GM13977 (cell line): ENCODE results near the gene LRP1B.
"Not testable (repeated sequence)": the region's sequence is repeated elsewhere in the genome, so short reads cannot be mapped to it uniquely, and the experiment has no call there.

ENCODE experiments used
- DNase-seq: peaks from one replicate; pipeline ENCODE4 v3.0.0; 2012; ENCODE audit warnings: low spot score
- CTCF ChIP-seq: IDR thresholded peaks from 2 replicates; pipeline ENCODE4 v1.5.1; 2012; ENCODE audit warnings: mild to moderate bottlenecking, control low read depth; ENCODE audit not compliant: insufficient read depth; ENCODE audit errors: extremely low read depth, missing control alignments
- in situ Hi-C: fragments of 300-500 bp; cut with MboI; formaldehyde crosslinking; loops from one replicate; pipeline ENCODE4 v1.12.0; 2022; ENCODE audit warnings: low sequenced_read_pairs, low pct_unique_long_range_greater_than_20kb, mixed read lengths, inconsistent platforms; ENCODE audit not compliant: unreplicated experiment

The LRP1B gene

GRCh38 chr2:141848191-141848590 lies 282.6 kb downstream of the LRP1B start:
- no peak for DNase-seq

GRCh38 chr2:141844231-141844630 lies 286.6 kb downstream of the LRP1B start:
- no peak for TF ChIP-seq CTCF
- no peak for DNase-seq
- in situ Hi-C loops, result no loop called here

More at GRCh38 chr2:141848191-141848590, 282.6 kb downstream of the LRP1B start:
- no peak for TF ChIP-seq CTCF
- in situ Hi-C loops, result no loop called here

- TF ChIP-seq CTCF, result no peak
- no peak for DNase-seq
- in situ Hi-C loops, result no loop called here
Measured at GRCh38 chr2:141835103-141835502, 295.7 kb downstream of the LRP1B start.

- DNase-seq, result no peak
- in situ Hi-C loops, result no loop called here
- TF ChIP-seq CTCF, result no peak
Measured at GRCh38 chr2:141828761-141829160, 302.1 kb downstream of the LRP1B start.

- in situ Hi-C loops, result no loop called here
- TF ChIP-seq CTCF, result no peak
- DNase-seq, result no peak
Measured at GRCh38 chr2:141824790-141825189, 306.0 kb downstream of the LRP1B start.

GRCh38 chr2:141820893-141821292 lies 309.9 kb downstream of the LRP1B start:
- no peak for TF ChIP-seq CTCF
- in situ Hi-C loops, result no loop called here
- DNase-seq, result no peak

- in situ Hi-C loops, DNase-seq: not testable (repeated sequence)
Measured at GRCh38 chr2:141815320-141815719, 315.5 kb downstream of the LRP1B start.
